Stimulated activated CD4-positive, alpha-beta T cell treated with anti-CD3 and anti-CD28 coated beads, Interleukin-1b, Interleukin-23, amount 100 ng/mL, for 24 hours (primary cell): ENCODE data around the gene PHKA1.
"Not testable (repeated sequence)": the region's sequence is repeated elsewhere in the genome, so short reads cannot be mapped to it uniquely, and the experiment has no call there.

Source experiments
- DNase-seq, 4 experiments: peaks; one replicate each; pipeline ENCODE4 v3.0.0-alpha.2; 2020; ENCODE audit warnings: low read depth in 4 of 4, low spot score in 1 of 4

PHKA1 gene

DNA sequence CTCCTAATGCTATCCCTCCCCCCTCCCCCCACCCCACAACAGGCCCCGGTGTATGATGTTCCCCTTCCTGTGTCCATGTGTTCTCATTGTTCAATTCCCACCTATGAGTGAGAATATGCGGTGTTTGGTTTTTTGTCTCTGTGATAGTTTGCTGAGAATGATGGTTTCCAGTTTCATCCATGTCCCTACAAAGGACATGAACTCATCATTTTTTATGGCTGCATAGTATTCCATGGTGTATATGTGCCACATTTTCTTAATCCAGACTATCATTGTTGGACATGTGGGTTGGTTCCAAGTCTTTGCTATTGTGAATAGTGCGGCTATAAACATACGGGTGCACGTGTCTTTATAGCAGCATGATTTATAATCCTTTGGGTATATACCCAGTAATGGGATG lies 44.6 kb downstream of the PHKA1 start:
- not testable (repeated sequence) for DNase-seq

DNA sequence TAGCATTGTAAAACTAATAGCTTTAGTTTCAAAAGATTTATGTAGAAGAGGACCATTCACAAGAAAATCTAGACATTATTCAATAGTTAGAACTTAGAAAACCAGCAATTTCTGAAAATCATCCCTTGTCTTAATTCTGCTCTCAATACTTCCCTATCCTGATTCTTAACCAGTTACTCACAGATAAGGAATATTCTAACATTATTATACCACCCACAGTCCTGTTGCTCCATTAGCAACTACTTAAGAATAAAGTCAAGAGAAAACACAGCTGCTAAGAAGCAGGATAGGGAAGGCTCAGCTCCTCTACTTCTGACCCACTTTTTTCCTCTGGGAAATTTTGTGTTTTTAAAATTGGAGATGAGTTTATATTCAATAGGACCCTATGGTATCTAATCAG lies 47.7 kb downstream of the PHKA1 start:
- no peak for DNase-seq

DNA sequence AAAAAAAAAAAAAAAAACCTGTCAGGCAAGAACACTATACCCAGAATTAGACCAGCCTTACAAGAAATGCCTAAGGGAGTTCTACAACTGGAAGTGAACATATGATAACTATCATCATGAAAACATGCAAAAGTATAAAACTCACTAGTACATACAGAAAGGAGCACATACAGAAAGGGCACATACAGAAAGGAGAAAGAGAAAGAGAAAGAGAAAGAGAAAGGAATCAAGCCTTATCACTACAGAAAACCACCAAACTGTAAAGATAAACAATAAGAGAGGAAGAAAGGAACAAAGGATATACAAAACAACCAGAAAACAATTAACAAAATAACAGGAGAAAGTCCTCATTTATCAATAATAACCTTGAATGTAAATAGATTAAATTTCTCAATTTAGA lies 50.4 kb downstream of the PHKA1 start:
- no peak for DNase-seq

DNA sequence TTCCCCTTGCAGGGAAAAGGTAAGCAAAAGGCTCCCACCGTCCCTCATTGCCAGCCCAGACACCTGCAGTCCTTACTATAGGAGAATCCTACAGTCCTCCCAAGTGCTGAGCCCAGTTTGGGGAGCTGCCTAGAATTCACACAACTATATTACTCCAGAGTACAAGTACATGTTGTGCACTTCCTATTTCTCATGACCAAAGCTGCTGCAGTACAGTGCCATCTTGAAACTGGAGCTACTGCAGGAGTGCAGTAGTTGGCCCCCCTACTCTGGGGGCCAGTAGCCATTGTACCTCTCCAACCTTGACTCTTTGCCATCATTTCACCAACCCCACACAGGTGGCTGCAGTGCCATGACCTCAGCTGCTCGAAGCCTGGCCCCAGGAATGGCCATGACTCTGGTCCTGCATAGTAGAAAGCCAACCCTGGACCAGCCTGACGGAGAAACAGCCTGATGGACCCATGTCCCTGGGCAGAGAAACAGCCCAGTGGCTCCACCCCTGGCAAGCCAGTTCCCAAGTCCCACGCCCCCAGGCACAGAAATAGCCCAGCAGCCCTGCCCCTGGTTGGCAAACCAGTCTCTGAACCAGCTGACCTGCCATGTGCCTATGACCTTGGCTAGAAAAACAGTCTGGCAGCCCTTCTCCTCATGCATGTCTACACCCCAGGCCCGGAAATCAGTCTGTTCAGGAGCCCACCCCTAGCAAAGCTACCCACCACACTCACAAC lies 51.9 kb downstream of the PHKA1 start:
- DNase-seq: no peak

GRCh38 chrX:72659723-72660122 lies 54.4 kb downstream of the PHKA1 start:
- DNase-seq: no peak

DNA sequence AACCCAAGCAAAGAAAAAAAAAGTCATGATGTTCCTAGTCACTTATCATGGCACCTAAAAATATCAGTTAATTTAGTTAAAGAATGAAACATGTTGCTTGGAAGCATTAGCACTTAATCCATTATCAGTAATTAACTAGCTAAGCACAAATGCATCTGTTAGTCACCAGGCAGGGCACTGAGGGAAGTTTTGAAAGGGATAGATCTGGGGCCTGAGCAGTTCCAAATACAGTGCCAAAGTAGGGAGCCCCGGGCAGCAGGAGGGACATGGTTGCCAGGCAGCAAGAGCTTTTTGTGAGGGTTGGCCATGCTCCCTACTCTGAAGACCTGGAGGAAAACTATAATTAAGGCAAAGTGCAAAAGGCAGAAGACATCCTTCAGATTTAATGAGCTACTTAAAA lies 62.0 kb downstream of the PHKA1 start:
- no peak for DNase-seq

DNA sequence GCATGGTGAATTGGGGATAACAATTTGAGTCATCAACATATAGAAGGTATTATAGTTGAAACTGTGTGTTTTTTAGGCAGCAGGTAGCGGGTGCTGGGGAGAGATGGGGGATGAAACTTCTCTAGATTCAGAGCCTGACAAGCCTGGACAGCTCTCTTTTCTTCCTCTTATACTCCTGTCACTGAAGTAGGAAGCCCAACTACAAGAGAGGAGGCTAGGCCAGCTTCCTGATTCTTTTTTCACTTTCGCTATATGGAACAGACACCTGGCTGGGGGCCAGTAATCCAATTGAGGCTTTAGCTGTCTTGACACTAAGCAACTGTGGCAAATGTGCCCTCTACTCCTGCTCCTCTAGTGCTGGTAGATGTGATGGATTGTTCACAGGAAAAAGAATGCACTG lies 69.2 kb downstream of the PHKA1 start:
- no peak for DNase-seq

DNA sequence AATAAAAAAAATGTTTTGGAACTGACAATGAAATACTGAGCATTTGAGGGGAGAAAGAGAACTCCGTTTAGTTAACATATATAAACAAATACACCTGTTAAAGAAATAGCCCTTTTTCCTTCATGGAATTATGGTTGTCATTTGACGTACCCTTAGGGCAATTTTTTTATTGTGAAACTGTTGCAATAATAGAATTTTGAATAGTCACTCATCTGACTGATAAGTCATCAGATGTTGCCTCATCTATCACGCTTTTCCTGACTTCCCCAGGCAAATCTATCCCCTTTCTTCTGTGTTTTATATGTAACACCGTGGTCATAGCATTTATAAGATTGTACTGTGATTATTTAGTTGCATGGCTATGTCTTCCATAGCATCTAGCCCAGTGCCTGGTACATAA lies 72.5 kb downstream of the PHKA1 start:
- DNase-seq: no peak

- no peak for DNase-seq
Measured at GRCh38 chrX:72635930-72636329, 78.2 kb downstream of the PHKA1 start.

- DNase-seq: no peak
Measured at GRCh38 chrX:72634331-72634730, 79.8 kb downstream of the PHKA1 start.

DNA sequence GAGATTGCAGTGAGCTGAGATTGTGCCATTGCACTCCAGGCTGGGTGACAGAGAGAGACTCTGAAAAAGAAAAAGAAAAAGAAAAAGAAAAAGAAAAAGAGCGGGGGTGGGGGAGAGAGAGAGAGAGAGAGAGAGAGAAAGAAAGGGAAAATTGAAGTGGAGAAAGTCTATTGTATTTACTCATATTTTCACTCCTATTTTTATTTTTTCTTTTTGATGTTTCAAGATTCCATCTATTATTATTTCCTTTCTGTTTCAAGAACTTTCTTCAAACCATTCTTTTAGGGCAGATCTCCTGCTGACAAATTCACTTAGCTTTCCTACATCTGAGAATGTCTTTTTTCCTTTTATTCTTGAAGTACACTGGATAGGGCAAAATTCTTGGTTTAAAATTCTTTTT lies 83.9 kb downstream of the PHKA1 start:
- DNase-seq: no peak

DNA sequence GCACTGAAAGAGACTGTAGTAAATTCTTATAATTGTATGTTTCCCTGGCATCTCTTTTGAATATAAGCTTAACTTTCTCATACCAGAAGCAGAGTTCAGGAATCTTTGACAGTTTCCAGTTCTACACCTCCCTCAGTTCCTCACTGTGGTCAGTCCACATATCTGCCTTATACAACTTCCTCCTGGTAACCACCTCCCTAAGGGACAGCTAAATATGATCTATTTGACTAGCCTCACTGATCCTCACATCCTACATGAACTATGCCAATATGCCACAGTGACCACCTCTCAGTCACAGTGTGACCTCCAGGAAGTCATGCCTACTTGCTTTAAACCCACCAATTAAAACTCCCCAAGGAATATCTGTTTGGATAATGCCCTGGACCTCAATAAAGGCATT lies 89.9 kb downstream of the PHKA1 start:
- DNase-seq: no peak

GRCh38 chrX:72621625-72622485 lies 92.3 kb downstream of the PHKA1 start:
- no peak for DNase-seq

DNA sequence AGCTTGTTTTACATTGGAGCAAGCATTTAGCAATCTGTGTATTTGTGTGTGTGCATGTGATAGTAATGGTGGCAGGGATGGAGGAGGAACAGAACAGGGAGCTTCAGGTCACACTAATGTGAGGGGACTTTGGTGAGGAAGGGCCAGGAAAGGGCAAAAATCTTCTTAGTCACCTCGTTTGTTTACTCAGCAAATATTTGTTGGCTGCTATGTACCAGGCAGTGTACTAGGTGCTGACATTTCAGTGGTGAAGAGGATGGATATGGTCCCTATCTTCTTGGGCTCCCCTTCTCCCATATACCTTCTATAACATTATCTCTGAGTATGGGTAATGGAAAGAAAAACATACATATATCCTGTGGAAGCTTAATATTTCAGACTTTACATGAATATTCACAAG lies 92.9 kb downstream of the PHKA1 start:
- no peak for DNase-seq

DNA sequence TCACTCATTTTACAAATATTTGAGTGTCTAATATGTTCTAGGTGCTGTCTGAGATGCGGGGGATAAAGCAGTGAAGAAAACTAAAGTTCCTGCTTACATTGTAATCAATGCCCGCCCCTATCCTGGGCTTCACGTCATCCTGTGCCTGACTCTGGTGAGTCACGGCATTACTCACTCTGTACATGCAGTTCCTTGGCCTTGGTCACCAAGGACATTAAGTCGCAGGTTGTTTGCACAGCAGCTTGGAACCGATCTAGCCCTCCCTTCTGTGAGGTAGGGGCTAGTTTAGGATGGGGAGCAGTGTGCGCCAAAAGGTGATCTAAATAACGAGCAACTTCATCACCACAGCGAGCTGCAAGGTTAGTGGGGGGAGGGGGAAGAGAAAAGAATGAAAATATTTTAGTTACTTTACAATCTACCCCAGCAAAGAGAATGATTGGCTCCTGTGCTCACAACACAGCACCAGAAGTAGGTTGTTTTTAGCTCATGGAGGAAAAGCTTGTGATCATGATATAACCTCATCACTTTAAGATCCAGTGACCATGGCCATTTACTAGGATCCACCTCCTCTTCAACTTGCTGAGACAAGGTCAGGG lies 93.5 kb downstream of the PHKA1 start:
- DNase-seq: peak in 2 of 4 experiments; percentile 4 to 15

GRCh38 chrX:72609313-72609712 lies 104.8 kb downstream of the PHKA1 start:
- DNase-seq: no peak

- DNase-seq: no peak
Measured at GRCh38 chrX:72604705-72605104, 109.4 kb downstream of the PHKA1 start.

DNA sequence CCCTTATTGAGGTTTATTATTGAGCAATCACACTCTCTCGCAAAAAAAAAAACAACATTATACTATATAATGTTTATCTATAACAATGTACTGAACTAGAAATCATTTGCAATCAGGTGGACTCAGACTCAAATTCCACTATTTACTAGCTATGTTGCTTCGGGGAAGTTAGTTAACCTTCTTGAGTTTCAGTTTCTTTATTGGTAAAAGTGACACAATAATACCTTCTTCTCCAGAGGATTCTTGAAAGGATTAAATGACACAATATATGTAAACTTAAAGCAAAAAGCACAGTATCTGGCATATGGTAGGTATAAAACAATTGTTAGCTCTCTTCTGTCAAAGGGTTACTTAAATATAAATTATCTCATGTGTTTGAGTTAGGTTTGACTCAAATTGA lies 110.0 kb downstream of the PHKA1 start:
- DNase-seq: no peak

DNA sequence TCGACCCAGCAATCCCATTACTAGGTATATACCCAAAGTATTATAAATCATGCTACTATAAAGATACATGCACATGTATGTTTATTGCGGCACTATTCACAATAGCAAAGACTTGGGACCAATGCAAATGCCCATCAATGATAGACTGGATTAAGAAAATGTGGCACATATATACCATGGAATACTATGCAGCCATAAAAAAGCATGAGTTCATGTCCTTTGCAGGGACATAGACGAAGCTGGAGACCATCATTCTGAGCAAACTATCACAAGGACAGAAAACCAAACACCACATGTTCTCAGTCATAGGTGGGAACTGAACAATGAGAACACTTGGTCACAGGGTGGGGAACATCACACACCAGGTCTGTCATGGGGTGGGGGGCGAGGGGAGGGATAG lies 123.1 kb downstream of the PHKA1 start:
- not testable (repeated sequence) for DNase-seq

DNA sequence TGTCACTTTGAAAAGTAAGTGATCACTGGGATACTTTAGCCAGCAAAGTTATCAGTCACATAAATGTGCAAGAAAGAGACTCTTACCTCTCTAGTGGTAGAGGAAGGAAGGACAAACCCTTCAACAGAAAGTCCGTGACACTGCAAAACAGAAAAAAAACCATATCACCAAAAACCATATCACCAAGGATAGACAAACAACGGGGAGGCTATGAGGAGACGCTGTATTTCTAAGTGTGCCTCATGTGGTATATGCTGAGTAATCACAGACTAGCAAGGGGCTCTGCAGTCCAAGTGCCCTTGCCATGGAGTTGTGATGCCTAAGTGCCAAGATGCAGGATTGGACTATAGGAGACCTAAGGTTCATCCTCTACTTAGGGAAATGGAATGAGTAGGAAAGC lies 129.9 kb downstream of the PHKA1 start:
- DNase-seq: no peak

GRCh38 chrX:72576141-72576894 lies 137.8 kb downstream of the PHKA1 start:
- no peak for DNase-seq

- no peak for DNase-seq
Measured at GRCh38 chrX:72573158-72573511, 141.0 kb downstream of the PHKA1 start.
